ENCODE measurements around the gene RPL10A.

The RPL10A gene

GRCh38 chr6:35473075-35473849 lies 5.1 kb downstream of the RPL10A start:
- no peak overlapping the region for H3K4me2 ChIP-seq
- TF ChIP-seq CTCF (conservative IDR thresholded peaks at IDR 0.05; ENCODE audit: low read depth, low read length) = no peak
- no peak overlapping the region for H3K9ac ChIP-seq
- H4K20me1 ChIP-seq (ENCODE audit: insufficient read depth) = peaks cover 33% of the 10 kb centered on the region
- peaks cover 17% of the 10 kb centered on the region for H3K4me1 ChIP-seq (ENCODE audit: low read depth, poor library complexity, severe bottlenecking)
- peaks cover 33% of the 10 kb centered on the region for H3K79me2 ChIP-seq (ENCODE audit: insufficient read depth, low read depth)
- H3K27me3 ChIP-seq (ENCODE audit: insufficient read depth, low read depth) = no peaks in the 10 kb centered on the region; the same call in 1 of the 2 replicates
- no peak overlapping the region for H2AFZ ChIP-seq (ENCODE audit: low read depth)
- H3K4me3 ChIP-seq (IDR thresholded peaks at IDR 0.05; ENCODE audit: insufficient read depth, low read depth, low read length) = no peak overlapping the region
- H3K27ac ChIP-seq = peak overlapping the region; percentile 22; the same call in 1 of the 2 replicates
- peaks cover 30% of the 10 kb centered on the region for H3K36me3 ChIP-seq (ENCODE audit: insufficient read depth)

GRCh38 chr6:35473850-35474130 lies 5.6 kb downstream of the RPL10A start:
- H3K27ac ChIP-seq = peak overlapping the region; percentile 22; the same call in 1 of the 2 replicates
- H3K4me2 ChIP-seq = no peak overlapping the region
- H3K79me2 ChIP-seq (ENCODE audit: insufficient read depth, low read depth) = peaks cover 27% of the 10 kb centered on the region
- peaks cover 17% of the 10 kb centered on the region for H3K4me1 ChIP-seq (ENCODE audit: low read depth, poor library complexity, severe bottlenecking)
- H3K36me3 ChIP-seq (ENCODE audit: insufficient read depth) = peaks cover 25% of the 10 kb centered on the region
- no peak overlapping the region for H3K4me3 ChIP-seq (IDR thresholded peaks at IDR 0.05; ENCODE audit: insufficient read depth, low read depth, low read length)
- peaks cover 33% of the 10 kb centered on the region for H4K20me1 ChIP-seq (ENCODE audit: insufficient read depth)
- TF ChIP-seq CTCF (conservative IDR thresholded peaks at IDR 0.05; ENCODE audit: low read depth, low read length) = no peak
- H3K9ac ChIP-seq = no peak overlapping the region
- H2AFZ ChIP-seq (ENCODE audit: low read depth) = no peak overlapping the region
- H3K27me3 ChIP-seq (ENCODE audit: insufficient read depth, low read depth) = no peaks in the 10 kb centered on the region; the same call in 1 of the 2 replicates

- TF ChIP-seq CTCF (conservative IDR thresholded peaks at IDR 0.05; ENCODE audit: low read depth, low read length) = no peak
- Histone ChIP-seq H2AFZ (ENCODE audit: low read depth) (no peak overlapping the region), H4K20me1 (ENCODE audit: insufficient read depth) (peaks cover 31% of the 10 kb centered on the region), H3K4me1 (ENCODE audit: low read depth, poor library complexity, severe bottlenecking) (peaks cover 17% of the 10 kb centered on the region), H3K4me2 (no peak overlapping the region), H3K27me3 (ENCODE audit: insufficient read depth, low read depth) (no peaks in the 10 kb centered on the region; the same call in 1 of the 2 replicates), H3K36me3 (ENCODE audit: insufficient read depth) (peaks cover 19% of the 10 kb centered on the region), H3K27ac (peak overlapping the region; percentile 22; the same call in 1 of the 2 replicates), H3K79me2 (ENCODE audit: insufficient read depth, low read depth) (peaks cover 22% of the 10 kb centered on the region), H3K4me3 (IDR thresholded peaks at IDR 0.05; ENCODE audit: insufficient read depth, low read depth, low read length) (no peak overlapping the region), H3K9ac (no peak overlapping the region)
Observed at GRCh38 chr6:35474131-35474941, 6.1 kb downstream of the RPL10A start.

- peaks cover 15% of the 10 kb centered on the region for H3K79me2 ChIP-seq (ENCODE audit: insufficient read depth, low read depth)
- peaks cover 24% of the 10 kb centered on the region for H4K20me1 ChIP-seq (ENCODE audit: insufficient read depth)
- H3K4me2 ChIP-seq = no peak overlapping the region
- H3K4me3 ChIP-seq (IDR thresholded peaks at IDR 0.05; ENCODE audit: insufficient read depth, low read depth, low read length) = no peak overlapping the region
- H3K4me1 ChIP-seq (ENCODE audit: low read depth, poor library complexity, severe bottlenecking) = peaks cover 15% of the 10 kb centered on the region
- no peak overlapping the region for H2AFZ ChIP-seq (ENCODE audit: low read depth)
- peaks cover 12% of the 10 kb centered on the region for H3K36me3 ChIP-seq (ENCODE audit: insufficient read depth)
- no peak overlapping the region for H3K9ac ChIP-seq
- H3K27me3 ChIP-seq (ENCODE audit: insufficient read depth, low read depth) = no peaks in the 10 kb centered on the region; the same call in 1 of the 2 replicates
- H3K27ac ChIP-seq = no peak overlapping the region
- TF ChIP-seq CTCF (conservative IDR thresholded peaks at IDR 0.05; ENCODE audit: low read depth, low read length) = no peak
Observed at GRCh38 chr6:35474942-35475570, 6.9 kb downstream of the RPL10A start.

Measured in KMS-11 (cell line).